Activated CD8-positive, alpha-beta memory T cell treated with anti-CD3 and anti-CD28 coated beads, Interleukin-2, amount 50 U/mL, for 4 hours (primary cell): Measurements from ENCODE around the gene CPA4.
"Not testable (repeated sequence)": the region's sequence is repeated elsewhere in the genome, so short reads cannot be mapped to it uniquely, and the experiment has no call there.

Source experiments
- DNase-seq: peaks from one replicate; pipeline ENCODE4 v3.0.0-alpha.2; 2020

The CPA4 gene

DNA sequence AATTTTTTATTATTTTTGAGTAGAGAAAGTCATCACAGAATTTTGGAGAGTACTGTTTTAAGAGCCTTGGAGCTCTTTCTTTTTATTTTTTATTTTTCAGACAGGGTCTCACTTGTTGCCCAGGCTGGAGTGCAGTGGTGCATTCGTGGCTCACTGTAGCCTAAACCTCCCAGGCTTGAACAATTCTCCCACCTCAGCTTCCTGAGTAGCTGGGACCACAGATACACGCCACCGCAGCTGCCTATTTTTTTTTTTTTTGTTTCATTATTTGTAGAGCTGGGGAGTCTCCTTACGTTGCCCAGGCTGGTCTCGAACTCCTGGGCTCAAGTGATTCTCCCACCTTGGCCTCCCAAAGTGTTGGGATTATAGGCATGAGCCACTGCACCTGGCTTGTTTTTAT is 10.6 kb downstream of the CPA4 start:
- no peak for DNase-seq

DNA sequence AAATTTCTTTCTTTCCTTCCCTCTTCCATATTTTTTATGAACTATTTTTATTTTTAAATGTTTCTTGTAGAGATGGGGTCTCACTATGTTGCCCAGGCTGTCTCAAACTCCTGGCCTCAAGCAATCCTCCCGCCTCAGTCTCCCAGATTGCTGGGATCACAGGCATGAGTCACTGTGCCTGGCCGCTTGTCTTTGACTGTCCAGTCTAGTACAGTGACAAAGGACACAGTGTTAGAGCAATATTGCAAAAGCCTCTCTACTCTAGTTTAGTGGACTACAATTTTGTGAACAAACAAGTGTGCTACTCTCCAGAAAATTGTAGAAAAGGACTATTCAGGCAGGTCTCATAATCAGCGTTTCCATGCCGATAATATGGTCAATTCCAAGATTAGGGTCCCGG is 11.0 kb downstream of the CPA4 start:
- DNase-seq = no peak

DNA sequence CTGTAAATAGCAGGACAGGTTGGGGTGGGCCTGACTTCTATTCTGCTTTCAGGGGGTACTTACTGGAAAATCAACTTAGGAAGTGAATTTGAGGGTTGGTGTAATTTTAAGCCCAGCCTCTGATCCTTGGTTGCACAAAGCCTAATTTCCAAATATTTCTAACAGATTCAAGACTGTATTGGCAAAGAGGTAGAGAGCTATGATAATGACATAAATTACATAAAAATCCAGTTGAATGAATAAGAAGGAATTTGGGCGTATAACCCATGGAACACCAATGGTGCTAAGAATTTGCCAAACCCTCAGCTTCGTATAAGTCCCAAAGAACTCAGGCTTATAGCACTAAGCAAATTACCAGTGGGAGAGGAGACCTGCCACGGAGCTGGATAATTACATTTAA is 11.9 kb downstream of the CPA4 start:
- no peak for DNase-seq

DNA sequence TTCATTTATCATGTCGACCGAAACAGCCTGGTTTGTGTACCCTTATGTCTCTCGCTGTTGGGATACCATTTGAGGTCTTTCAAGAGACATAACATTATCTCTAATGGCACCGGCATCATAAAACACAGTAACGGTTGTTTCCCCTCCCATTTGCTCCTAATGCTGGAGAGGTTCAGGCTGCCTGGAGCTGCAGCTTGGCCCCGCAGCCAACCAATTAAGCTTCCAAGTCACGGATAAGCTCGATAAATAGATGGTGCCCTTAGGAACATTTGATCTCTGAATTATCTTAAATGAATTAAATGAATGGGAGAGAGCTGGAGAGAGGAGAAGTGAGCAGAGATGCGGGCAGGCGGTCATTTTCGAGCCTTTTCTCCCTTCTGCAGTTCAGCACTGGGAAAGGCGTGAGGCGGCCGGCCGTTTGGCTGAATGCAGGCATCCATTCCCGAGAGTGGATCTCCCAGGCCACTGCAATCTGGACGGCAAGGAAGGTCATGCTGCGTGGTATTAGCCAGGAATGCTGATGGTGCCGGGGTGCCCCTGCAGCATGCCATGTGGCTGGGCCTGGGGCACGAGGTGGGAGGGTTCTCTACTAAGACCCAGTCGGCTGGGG is 12.6 kb downstream of the CPA4 start:
- DNase-seq = no peak

DNA sequence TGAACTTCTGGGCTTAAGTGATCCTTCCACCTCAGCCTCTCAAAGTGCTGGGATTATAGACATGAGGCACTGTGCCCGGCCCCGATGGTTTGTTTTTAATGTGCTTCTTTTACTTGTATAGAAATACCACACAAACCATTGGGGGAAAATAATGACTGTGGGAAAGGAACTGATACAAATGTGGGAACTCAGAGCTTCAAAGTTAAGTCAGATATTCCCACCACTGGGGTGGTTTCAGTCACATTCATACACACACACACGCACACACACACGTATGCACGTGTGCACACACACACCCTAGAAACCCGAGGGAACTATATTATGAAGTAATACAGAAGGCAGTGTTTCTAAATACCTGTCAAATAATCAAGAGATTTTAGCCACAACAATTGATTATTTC is 17.0 kb downstream of the CPA4 start:
- DNase-seq = no peak

DNA sequence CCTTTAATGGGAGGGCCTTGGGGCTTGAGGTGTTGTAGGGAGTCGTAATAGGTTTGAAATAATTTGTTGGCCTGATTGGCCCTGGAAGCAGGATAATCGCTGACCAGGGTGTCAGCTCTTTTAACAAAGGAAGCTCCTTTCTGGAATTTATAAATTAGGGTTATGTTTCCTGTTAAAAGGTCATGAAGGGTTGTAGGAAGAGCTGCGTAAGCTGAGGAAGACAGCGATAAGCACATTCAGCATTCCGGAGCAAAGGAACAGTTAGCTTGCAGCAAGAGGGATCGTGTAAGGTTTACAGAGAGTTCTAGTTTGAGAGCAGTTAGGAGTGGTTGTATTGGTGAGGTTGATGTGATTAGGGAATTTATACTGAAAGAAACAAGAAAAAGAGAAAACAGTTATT is 21.3 kb downstream of the CPA4 start:
- no peak for DNase-seq

DNA sequence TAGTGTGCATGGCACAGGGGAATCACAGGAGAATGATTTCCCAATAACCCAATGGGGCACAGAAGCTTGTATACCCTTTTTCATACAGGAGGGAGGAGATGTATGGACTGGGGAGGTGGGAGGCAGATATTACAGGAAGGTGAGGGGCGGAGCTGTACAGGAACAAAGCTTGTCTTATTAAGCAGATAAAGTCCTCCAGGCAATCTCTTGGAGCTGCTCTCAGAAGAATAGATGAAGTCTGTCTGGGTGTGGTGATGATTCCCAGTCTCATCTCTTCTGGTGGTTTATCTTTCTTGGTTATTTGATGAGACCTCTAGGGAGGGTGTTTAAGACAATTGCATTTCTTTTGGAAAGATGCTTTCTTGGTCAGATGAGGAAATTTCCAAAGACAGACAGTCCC is 26.6 kb downstream of the CPA4 start:
- no peak for DNase-seq

DNA sequence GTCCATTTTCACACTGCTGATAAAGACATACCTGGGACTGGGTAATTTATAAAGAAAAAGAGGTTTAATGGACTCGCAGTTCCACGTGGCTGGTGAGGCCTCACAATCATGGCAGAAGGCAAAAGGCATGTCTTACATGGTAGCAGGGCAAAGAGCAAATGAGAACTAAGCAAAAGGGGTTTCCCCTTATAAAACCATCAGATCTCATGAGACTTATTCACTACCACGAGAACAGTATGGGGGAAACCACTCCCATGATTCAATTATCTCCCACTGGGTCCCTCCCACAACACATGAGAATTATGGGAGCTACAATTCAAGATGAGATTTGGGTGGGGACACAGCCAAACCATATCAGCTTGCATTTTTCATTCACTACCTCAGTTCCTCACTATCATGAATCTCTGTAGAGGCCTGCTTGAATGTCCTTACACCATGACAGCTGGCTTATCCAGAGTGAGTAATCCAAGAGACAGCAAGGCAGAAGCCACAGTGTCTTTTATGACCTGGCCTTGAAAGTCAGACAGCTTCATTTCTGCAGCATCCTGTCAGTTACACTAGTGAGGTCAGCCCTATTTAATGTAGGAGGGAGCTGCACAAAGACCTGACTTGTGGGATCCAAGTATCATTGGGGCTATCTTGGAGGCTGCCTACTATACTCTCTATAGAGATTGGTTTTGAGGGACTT is 28.7 kb downstream of the CPA4 start:
- DNase-seq = not testable (repeated sequence)

DNA sequence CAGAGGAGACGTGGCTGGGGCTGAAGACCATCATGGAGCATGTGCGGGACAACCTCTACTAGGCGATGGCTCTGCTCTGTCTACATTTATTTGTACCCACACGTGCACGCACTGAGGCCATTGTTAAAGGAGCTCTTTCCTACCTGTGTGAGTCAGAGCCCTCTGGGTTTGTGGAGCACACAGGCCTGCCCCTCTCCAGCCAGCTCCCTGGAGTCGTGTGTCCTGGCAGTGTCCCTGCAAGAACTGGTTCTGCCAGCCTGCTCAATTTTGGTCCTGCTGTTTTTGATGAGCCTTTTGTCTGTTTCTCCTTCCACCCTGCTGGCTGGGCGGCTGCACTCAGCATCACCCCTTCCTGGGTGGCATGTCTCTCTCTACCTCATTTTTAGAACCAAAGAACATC is 29.7 kb downstream of the CPA4 start:
- no peak for DNase-seq

DNA sequence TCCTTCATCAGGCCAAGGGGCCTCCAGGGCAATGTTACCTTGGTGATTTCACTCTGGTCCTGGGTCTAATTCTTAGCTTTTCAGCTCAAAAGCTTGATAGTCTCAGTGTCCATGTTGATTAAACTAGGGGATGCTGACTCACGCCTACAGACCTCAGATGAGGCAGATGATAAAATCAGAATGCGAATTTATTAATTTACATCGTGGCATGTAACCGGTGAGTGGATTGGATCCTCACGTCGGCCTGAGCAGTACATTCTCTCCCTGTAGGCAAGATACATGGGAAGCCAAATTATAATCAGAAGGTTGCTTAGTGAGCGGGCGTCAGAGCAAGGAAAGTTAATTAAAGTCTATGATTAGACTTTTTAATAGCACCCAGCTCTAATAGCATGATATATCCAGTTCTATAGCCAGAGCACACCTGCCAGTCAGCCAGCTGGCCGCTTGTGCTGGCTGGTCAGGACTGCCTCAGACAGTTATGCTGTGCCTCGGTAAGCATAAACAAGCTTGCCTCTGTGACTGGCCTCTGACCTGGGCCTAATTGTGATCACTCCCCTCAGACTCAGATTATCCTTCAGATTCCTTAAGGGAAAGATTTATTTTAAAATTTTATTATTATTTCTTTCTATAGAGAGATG is 31.5 kb downstream of the CPA4 start:
- DNase-seq = no peak

DNA sequence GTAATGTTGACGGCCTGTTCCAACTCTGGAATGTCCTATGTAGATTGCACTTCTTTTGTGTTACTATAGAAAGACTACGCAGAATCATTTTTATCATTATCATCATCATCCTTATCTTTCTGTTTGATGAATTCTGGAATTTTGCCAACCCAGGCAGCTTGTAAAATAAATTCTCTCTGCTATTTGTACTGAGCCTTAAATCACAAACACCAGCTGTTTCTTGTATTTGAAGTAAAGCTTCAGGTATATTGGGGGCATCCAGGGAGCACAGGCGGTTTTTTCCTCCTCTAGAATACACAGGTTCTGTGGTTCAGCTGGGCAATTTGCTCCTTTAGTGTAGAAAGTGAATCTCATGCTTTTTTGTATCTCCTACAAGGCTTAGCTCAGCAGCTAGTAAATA is 36.7 kb downstream of the CPA4 start:
- no peak for DNase-seq

DNA sequence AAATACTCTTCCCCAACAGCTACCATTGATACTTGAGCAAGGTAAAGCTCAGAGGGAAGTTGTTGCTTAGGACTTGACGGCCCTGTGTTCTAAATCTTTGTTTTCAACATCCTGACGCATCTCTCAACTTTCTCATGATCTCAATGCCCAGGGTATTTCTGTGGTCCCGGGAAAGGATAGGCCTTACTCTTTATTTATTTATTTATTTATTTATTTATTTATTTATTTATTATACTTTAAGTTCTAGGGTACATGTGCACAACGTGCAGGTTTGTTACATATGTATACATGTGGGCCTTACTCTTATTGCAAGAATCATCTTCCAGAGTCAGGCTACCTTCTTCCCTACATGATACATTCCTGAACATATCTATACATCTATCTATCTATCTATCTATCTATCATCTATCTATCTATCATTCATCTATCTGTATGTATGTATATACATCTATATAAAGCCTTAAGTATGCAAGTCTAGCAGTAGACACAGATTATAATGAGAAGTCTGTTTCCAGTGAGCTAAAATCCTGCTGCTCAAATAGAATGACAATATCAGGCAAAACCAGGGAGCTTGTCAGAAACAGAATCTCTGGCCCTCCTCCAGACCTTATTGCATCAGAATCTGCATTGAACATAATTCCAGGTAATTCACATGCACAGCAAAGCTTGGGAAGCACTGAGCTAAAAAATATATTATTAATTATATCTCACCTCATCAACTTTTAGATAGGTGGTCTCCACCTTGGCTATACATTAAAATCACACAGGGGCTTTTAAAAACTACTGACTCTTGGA is 39.5 kb downstream of the CPA4 start:
- no peak for DNase-seq

DNA sequence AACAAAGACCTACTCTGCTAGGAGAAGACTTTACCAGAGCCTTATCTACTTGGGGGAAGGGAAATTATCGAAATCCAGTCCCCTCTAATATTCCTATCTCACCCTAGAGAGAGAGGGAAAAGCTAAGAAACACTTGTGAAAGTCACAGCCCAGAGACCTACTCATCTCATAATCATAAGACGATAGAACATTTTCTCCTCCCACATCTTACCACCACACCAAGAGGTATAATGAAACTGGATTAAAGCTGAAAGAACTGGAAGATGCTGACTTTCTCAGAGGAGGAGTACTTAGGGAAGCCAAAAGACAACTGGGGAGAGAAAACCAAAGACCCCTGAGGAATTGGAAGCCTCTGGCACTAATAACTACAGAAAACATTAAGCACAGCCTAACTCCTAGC is 40.9 kb downstream of the CPA4 start:
- DNase-seq = no peak

DNA sequence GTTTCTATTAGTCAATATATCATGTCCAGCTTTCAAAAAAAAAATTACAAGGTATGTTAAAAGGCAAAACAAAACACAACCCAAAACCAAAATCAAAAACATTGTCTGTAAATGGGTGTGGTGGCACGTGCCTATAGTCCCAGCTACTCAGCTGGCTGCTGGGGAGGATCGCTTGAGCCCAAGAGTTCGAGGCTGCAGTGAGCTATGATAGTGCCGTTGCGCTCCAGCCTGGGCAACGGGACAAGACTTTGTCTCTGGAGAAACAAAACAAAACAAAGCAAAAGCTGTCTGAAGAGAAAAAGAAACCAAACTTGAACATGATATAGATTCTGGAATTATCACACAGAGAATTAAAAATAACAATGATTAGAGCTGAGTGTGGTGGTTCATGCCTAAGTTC is 41.3 kb downstream of the CPA4 start:
- no peak for DNase-seq

DNA sequence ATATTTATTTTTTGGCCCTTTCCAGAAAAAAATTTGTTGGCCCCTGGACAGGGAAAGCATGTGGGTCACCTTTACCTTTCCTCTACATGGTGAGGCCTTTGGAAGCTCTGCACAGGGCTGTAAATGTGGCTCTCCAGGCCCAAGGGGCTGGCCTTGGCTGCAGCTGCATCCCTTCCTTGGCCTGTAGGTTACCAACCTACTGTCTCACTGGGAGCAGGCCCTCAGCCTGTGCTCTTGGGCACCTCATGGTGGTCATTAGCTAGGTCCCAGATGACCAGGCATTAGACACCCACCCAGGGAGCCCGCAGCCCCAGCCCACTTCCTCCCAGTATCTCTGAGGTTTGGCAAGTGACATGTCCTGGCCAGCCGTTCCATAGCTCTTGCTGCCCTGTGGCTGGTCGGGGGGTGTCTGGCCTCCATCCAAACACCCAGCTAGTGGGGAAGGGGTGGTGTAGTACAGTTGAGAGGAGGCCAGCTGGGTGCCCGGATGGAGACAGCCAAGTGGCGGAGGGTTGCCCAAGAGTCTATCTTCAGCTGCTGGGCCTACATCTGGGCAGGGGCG is 44.5 kb downstream of the CPA4 start:
- no peak for DNase-seq

DNA sequence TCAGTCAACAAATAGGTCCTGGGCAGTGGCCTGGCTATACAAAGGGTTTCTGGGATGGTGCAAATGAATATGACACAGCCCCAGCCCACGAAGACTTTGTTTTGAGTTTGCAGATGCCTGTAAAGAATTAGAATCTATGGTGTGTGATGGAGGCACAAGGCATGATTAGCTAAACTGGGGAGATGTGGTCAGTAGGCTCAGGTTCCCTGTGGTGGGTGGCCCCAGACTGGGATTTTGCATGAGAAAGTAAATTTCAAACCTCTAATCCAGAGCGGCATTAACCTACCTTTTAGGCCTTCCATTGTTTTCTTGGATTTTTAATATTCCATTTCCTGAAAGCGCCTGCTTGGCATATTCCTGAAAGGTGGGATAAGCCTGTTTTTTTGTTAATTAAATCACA is 45.3 kb downstream of the CPA4 start:
- no peak for DNase-seq

DNA sequence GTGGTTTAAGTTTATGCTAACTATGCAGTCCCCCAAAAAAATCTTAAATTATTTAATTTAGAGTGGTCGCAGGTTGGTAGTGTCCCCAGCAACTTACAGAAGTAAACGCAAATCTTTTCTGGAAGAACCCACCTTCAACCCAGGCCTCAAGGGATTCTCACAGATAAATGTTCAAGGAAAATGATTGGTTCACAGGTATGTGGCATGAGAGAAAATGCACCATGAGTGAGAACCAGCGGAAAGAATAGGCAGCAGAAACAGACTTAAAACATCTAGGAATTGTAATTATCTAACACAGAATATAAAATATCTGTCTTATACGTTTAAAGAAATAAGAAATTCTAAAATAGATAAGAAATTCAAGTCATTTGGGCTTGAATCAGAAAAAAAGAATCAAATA is 48.9 kb downstream of the CPA4 start:
- no peak for DNase-seq

DNA sequence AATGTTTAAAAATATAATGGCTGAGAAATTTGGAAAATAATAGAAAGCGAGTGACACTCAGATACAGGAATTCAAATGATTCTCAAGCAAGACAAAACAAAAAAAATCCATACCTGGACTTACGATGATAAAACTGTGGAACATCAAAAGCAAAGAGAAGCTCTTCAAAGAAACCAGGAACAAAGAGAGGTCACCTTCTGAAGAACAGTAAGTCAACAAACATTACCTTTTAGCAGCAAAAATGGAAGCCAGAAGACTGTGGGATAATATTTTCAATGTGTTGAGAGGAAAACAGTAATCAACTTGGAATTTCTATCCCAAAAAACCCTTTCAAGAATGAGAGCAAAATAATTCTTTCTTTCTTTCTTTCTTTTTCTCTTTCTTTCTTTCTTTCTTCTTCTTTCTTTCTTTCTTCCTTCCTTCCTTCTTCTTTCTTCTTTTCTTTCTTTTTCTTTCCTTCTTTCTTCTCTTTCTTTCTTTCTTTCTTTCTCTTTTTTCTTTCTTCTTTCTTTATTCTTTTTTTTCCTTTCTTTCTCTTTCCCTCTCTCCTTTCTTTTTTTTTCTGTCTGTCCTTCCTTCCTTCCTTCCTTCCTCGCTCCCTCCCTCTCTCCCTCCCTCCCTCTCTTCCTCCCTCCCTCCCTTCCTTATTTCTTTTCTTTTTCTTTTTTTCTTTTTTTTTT is 49.9 kb downstream of the CPA4 start:
- DNase-seq = no peak

DNA sequence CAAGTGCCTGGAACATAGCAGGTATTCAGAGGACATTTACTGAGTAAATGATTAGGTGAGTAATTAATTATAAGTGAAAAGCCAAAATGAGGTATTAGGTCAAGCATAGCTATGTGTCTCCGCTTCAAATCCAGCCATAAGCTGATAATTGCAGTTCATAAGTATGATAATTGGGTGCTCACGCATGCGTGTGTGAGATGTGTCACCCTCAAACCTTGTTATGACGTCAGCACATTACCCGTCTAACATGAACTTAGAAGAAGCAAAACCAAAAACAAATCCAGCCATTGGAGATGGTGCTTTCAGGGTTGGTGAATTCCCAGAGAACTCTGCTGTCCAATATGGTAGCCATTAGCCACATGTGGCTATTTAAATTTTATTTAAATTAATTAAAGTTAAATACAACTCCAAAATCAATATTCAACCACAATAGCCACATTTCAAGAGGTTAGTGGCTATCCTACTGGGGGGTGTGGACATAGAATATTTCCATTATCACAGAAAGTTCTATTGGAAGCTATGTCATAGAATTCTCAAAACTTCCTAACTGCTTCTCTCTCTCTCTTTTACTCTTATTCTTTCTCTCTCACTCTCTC is 51.4 kb downstream of the CPA4 start, which contains the start of gene CPA5:
CPA5 (plus strand) TSS at position 546 of the 596 bp plus-strand sequence. CDS start 1,670 bp downstream, outside the sequence.
- no peak for DNase-seq

DNA sequence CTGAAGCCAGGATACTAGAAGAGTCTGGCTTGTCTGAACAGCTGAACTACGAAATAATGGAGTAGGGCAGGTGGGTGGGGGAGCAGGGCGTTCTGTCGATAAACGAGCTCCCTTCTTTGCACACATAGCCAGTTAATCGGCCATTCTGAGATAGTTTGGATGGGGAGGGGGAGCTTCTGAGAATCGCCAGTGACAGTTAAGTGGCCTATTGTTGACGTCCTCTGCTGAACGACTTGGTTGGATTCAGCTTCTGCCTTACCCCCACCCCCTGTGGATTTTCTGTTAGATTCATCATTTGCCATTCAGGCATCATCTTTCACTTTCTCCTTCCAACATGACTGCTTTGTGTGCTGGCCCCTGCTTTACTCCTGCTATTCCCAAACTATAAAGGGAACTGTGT is 52.2 kb downstream of the CPA4 start:
- DNase-seq = no peak

DNA sequence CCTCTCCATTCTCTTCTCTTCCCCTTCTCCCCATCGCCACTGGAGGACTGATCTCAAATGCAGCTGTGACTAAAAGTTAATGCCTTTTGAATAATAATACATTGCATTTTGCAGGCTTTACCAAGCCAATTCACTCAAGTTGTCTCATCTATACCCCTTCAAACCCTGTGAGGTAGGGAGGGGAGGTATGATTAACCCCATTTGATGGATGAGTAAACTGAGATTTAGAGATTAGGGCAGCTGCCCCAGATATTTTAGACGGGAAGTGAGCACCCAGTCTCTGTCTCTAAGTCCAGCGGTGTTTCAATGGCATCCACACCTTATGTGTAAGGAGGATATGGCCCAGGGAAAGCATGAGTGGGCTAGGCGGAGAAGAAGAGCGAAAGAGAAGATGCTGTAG is 52.8 kb downstream of the CPA4 start:
- DNase-seq = no peak

DNA sequence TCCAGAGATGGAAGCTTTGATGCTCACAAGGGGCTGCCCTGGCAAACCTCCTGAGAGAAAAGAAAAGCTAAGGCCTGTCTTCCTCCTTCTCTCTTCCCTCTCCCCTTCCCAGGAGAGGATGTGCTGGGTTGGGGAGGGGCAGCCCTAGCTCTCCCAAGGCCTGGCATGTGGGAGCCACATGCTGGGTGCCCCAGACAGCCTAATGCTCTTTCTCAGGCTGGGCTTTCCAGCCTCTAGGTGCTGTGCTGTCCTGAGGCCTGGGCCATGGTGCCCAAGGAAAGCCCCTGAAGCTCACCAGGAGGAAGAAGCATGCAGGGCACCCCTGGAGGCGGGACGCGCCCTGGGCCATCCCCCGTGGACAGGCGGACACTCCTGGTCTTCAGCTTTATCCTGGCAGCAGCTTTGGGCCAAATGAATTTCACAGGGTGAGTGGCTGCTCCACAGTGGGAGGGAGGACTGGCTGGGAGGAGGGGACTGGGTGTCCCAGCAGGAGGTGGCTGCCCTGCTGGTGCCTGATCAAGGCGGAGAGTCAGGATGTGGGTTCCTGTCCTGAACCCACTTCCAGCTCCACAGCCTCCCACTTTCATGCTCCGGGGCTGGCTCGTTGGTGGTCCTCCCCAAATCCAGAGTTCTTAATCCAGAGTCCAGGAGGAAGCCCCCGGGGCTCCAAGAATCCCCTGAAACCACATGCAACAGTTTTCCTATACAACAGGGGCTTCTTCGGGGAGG is 53.4 kb downstream of the CPA4 start:
- DNase-seq = no peak
